GM23338 (cell line): ENCODE measurements around the gene GABPB1. TPM values are rescaled to one million over a fixed set of nuclear protein-coding genes. Genes with fewer than 3 reads are reported as not detected.

Source experiments
- ATAC-seq: fragments of 200-7000 bp; cut with Tn5 transposase; 3 replicates; pipeline ENCODE4 v1.9.1; 2020
- DNase-seq: peaks from one replicate; pipeline ENCODE4 v3.0.0-alpha.2; 2015; ENCODE audit warnings: low spot score
- H2AFZ ChIP-seq: fragments of 200-600 bp; sonication (generic); 2 replicates; pipeline ENCODE4 v1.8.0; 2016; ENCODE audit warnings: antibody characterized with exemption, mild to moderate bottlenecking, moderate library complexity
- H3F3A ChIP-seq: fragments of 200-600 bp; sonication (generic); replicated peaks from 2 replicates; pipeline ENCODE4 v1.8.0; 2017; ENCODE audit warnings: antibody characterized with exemption, mixed run types, low read depth
- H3K27ac ChIP-seq: fragments of 200-600 bp; sonication (generic); 2 replicates; pipeline ENCODE4 v1.6.1; 2016; ENCODE audit warnings: low read depth
- H3K27me3 ChIP-seq: fragments of 200-600 bp; sonication (generic); 2 replicates; pipeline ENCODE4 v1.8.0; 2016; ENCODE audit warnings: mild to moderate bottlenecking, mixed run types, moderate library complexity; ENCODE audit not compliant: insufficient read depth
- H3K36me3 ChIP-seq: fragments of 200-600 bp; sonication (generic); 2 replicates; pipeline ENCODE4 v1.8.0; 2016; ENCODE audit warnings: mild to moderate bottlenecking; ENCODE audit not compliant: insufficient read depth
- H3K4me1 ChIP-seq: fragments of 200-600 bp; sonication (generic); 2 replicates; pipeline ENCODE4 v1.8.0; 2016; ENCODE audit warnings: mild to moderate bottlenecking, moderate library complexity; ENCODE audit not compliant: insufficient read depth
- H3K4me2 ChIP-seq: fragments of 200-600 bp; sonication (generic); 2 replicates; pipeline ENCODE4 v1.7.1; 2017; ENCODE audit warnings: mixed run types
- H3K4me3 ChIP-seq: fragments of 200-600 bp; sonication (generic); 2 replicates; pipeline ENCODE4 v1.6.1; 2016; ENCODE audit warnings: mixed run types
- H3K79me2 ChIP-seq: fragments of 200-600 bp; sonication (generic); replicated peaks from 2 replicates; pipeline ENCODE4 v1.8.0; 2017; ENCODE audit warnings: mild to moderate bottlenecking; ENCODE audit not compliant: insufficient read depth
- H3K9me2 ChIP-seq: fragments of 200-600 bp; sonication (generic); 2 replicates; pipeline ENCODE4 v1.8.0; 2017; ENCODE audit not compliant: insufficient read depth
- H4K20me1 ChIP-seq: fragments of 200-600 bp; sonication (generic); replicated peaks from 2 replicates; pipeline ENCODE4 v1.8.0; 2017; ENCODE audit warnings: mild to moderate bottlenecking; ENCODE audit not compliant: insufficient read depth
- H3K27ac Mint-ChIP-seq: 2 replicates; pipeline ENCODE4 v1.8.0; 2020; ENCODE audit warnings: inconsistent platforms, mild to moderate bottlenecking, moderate library complexity, mixed read lengths
- H3K27me3 Mint-ChIP-seq: 3 replicates; pipeline ENCODE4 v1.8.0; 2022; ENCODE audit warnings: low read depth, mild to moderate bottlenecking, moderate library complexity, mixed read lengths, inconsistent platforms; ENCODE audit not compliant: insufficient read depth, poor library complexity
- H3K36me3 Mint-ChIP-seq: 3 replicates; pipeline ENCODE4 v1.8.0; 2021; ENCODE audit warnings: low read depth, mild to moderate bottlenecking, inconsistent platforms, moderate library complexity, mixed read lengths
- H3K4me1 Mint-ChIP-seq: 3 replicates; pipeline ENCODE4 v1.8.0; 2020; ENCODE audit warnings: mild to moderate bottlenecking, inconsistent platforms, mixed read lengths
- H3K4me3 Mint-ChIP-seq: 3 replicates; pipeline ENCODE4 v1.8.0; 2021; ENCODE audit warnings: moderate library complexity, mild to moderate bottlenecking, inconsistent platforms, mixed read lengths
- H3K9me3 Mint-ChIP-seq: 3 replicates; pipeline ENCODE4 v1.8.0; 2020; ENCODE audit warnings: moderate library complexity, mild to moderate bottlenecking, inconsistent platforms, mixed read lengths
- CREB1 ChIP-seq: fragments of 250-450 bp; sonication (Bioruptor Pico); IDR thresholded peaks from 2 replicates; pipeline ENCODE4 v1.5.0; 2020; ENCODE audit warnings: low read depth, mild to moderate bottlenecking, moderate library complexity
- EZH2 ChIP-seq: fragments of 200-600 bp; sonication (generic); IDR thresholded peaks from one replicate; pipeline ENCODE4 v1.8.0; 2017; ENCODE audit warnings: antibody characterized with exemption, mild to moderate bottlenecking, low read depth; ENCODE audit not compliant: unreplicated experiment
- EZH2phosphoT487 ChIP-seq: fragments of 200-600 bp; sonication (generic); IDR thresholded peaks from one replicate; pipeline ENCODE4 v1.8.1; 2018; ENCODE audit warnings: antibody characterized with exemption; ENCODE audit not compliant: unreplicated experiment
- JUNB ChIP-seq: IDR thresholded peaks from one replicate; pipeline ENCODE4 v1.6.1; 2016; ENCODE audit warnings: antibody characterized with exemption; ENCODE audit not compliant: unreplicated experiment
- NANOG ChIP-seq: IDR thresholded peaks from 2 replicates; pipeline ENCODE4 v1.6.1; 2016; ENCODE audit warnings: antibody characterized with exemption, borderline replicate concordance
- POLR2AphosphoS5 ChIP-seq: IDR thresholded peaks from 2 replicates; pipeline ENCODE4 v1.6.1; 2016; ENCODE audit warnings: antibody characterized with exemption, low read depth
- STAT1 ChIP-seq: IDR thresholded peaks from one replicate; pipeline ENCODE4 v1.6.1; 2016; ENCODE audit warnings: antibody characterized with exemption; ENCODE audit not compliant: unreplicated experiment
- ZNF114 ChIP-seq: fragments of 250-450 bp; sonication (Bioruptor Pico); IDR thresholded peaks from 2 replicates; pipeline ENCODE4 v1.5.0; 2020; ENCODE audit warnings: mild to moderate bottlenecking, moderate library complexity
- ZNF331 ChIP-seq: fragments of 250-450 bp; sonication (Bioruptor Pico); IDR thresholded peaks from 2 replicates; pipeline ENCODE4 v1.5.0; 2020; ENCODE audit warnings: low read depth, mild to moderate bottlenecking, moderate library complexity
- polyA plus RNA-seq: library from polyadenylated mRNA; unstranded; fragments of >200 nt; fragmentation: Nextera tagmentation; extraction: Ambion mirVana; gene quantifications from 2 replicates; pipeline ENCODE4 v1.2.1, GENCODE V29; 2016
- total RNA-seq: library from RNA; depleted of rRNA; stranded (reverse); fragments of >200 nt; shearing (Covaris generic); gene quantifications from 2 replicates; pipeline ENCODE4 v1.2.3, GENCODE V29; 2014
- TF ChIP-seq, protein P1 (sequence below), 2 experiments: fragments of 200-600 bp in 1 of 2; sonication (generic) in 1 of 2; conservative IDR thresholded peaks; 2 replicates each; pipeline versions ENCODE4 v1.5.1 to v1.6.1; 2016 to 2017; ENCODE audit warnings: antibody characterized with exemption in 2 of 2, low read depth in 2 of 2, mild to moderate bottlenecking in 2 of 2, moderate library complexity in 1 of 2
- TF ChIP-seq, protein P2 (sequence below): IDR thresholded peaks from 2 replicates; pipeline ENCODE4 v1.6.1; 2016; ENCODE audit warnings: antibody characterized with exemption
- TF ChIP-seq, protein P3 (sequence below): fragments of 250-450 bp; sonication (Bioruptor Pico); IDR thresholded peaks from 2 replicates; pipeline ENCODE4 v1.5.0; 2020; ENCODE audit warnings: mild to moderate bottlenecking, moderate library complexity

The GABPB1 gene
- total and polyA plus RNA-seq, 2 experiments from 2014 or later, result 34.4 to 53.9 TPM

DNA sequence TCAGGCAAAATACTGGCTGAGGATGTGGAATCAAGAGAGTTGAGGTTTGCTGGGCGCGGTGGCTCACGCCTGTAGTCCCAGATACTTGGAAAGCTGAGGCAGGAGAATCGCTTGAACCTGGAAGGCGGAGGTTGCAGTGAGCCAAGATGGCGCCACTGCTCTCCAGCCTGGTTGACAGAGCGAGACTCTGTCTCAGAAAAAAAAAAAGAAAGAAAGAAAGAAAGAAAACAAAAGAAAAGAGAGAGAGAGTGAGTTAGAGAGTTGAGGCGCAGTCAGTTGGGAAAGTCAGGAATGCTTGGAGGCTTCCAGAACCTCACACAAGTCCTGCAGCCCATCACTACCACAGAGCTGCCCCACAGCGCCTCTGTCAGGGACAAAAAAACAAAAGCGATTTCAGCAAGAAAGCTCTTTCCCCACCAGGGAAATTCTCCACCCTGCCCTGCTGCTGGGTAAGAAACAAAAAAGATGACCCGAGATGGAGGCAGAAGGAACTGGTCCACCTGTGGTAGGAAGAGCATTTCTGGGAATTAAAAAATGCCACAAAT lies 103.3 kb downstream of the GABPB1 start:
- Histone ChIP-seq H3K27me3 (no peaks in the 10 kb centered on the region), H3K27ac (no peak overlapping the region), H3K9me2 (peaks cover 9% of the 10 kb centered on the region; the same call in 1 of the 2 replicates), H3K79me2 (no peaks in the 10 kb centered on the region), H3K4me3 (no peak overlapping the region), H3K36me3 (no peaks in the 10 kb centered on the region), H4K20me1 (no peaks in the 10 kb centered on the region), H3K4me1 (no peaks in the 10 kb centered on the region), H3F3A (no peaks in the 10 kb centered on the region), H2AFZ (peak overlapping the region; percentile 94), H3K4me2 (no peak overlapping the region)
- TF ChIP-seq JUNB (no peak), ZNF114 (CRISPR knock-in tag) (no peak), EZH2 (no peak), CREB1 (CRISPR knock-in tag) (no peak), NANOG (no peak)
- TF ChIP-seq, protein P1, sequence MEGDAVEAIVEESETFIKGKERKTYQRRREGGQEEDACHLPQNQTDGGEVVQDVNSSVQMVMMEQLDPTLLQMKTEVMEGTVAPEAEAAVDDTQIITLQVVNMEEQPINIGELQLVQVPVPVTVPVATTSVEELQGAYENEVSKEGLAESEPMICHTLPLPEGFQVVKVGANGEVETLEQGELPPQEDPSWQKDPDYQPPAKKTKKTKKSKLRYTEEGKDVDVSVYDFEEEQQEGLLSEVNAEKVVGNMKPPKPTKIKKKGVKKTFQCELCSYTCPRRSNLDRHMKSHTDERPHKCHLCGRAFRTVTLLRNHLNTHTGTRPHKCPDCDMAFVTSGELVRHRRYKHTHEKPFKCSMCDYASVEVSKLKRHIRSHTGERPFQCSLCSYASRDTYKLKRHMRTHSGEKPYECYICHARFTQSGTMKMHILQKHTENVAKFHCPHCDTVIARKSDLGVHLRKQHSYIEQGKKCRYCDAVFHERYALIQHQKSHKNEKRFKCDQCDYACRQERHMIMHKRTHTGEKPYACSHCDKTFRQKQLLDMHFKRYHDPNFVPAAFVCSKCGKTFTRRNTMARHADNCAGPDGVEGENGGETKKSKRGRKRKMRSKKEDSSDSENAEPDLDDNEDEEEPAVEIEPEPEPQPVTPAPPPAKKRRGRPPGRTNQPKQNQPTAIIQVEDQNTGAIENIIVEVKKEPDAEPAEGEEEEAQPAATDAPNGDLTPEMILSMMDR (conservative IDR thresholded peaks at IDR 0.05; ENCODE audit: low read depth in 2 of 2), result peak; percentile 10 to 38; a peak in 3 of 4 replicates
- peak; percentile 25 for DNase-seq
- Mint-ChIP-seq H3K9me3 (no peaks in the 10 kb centered on the region), H3K27me3 (peaks cover 3% of the 10 kb centered on the region), H3K27ac (no peak overlapping the region), H3K4me3 (no peak overlapping the region), H3K36me3 (no peaks in the 10 kb centered on the region), H3K4me1 (no peaks in the 10 kb centered on the region)
- ATAC-seq, result no peak; the same call in 2 of the 3 replicates

DNA sequence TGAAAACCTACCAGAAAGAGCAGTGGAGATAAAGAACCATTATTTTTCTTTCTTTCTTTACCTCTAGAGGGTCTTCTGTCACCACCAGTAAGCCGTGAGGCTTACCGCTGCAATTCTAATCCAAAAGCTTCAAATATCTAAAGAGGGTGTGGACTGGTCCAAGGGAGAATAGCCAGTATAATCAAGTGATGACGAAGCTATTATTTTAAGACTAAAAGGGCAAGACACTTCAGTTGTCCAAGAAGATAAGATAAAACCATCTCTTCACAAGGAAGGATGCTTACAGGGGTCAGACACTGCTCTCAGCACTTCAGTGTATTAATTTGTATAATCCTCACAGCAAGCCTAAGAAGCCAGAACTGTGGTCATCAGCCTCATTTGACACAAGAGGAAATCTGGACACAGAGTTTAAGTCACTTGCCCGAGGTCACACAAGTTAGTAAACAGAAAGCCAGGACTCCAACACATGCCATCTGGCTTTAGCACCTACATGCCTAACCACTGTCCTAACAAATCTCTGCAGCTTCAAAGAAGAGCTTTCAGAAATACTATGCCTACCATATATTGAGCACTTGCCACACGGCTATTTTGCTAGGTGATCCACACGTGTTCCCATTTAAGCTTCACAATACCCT lies 104.1 kb downstream of the GABPB1 start:
- H4K20me1 ChIP-seq, result no peaks in the 10 kb centered on the region
- H3K27me3 ChIP-seq, result no peaks in the 10 kb centered on the region
- no peaks in the 10 kb centered on the region for H3K36me3 ChIP-seq
- H3K79me2 ChIP-seq, result no peaks in the 10 kb centered on the region
- H3K4me2 ChIP-seq, result no peak overlapping the region
- no peak overlapping the region for H3K27ac ChIP-seq
- H2AFZ ChIP-seq, result peak overlapping the region; percentile 94; the same call in 1 of the 2 replicates
- Mint-ChIP-seq H3K4me3 (no peak overlapping the region), H3K9me3 (no peaks in the 10 kb centered on the region), H3K27ac (no peak overlapping the region), H3K36me3 (no peaks in the 10 kb centered on the region), H3K27me3 (peaks cover 3% of the 10 kb centered on the region), H3K4me1 (no peaks in the 10 kb centered on the region)
- DNase-seq (no peak), ATAC-seq (no peak)
- H3F3A ChIP-seq, result no peaks in the 10 kb centered on the region
- H3K9me2 ChIP-seq, result peaks cover 6% of the 10 kb centered on the region; the same call in 1 of the 2 replicates
- H3K4me3 ChIP-seq, result no peak overlapping the region
- H3K4me1 ChIP-seq, result no peaks in the 10 kb centered on the region
- TF ChIP-seq EZH2phosphoT487 (no peak), POLR2AphosphoS5 (no peak), STAT1 (no peak), NANOG (no peak), ZNF114 (CRISPR knock-in tag) (no peak), ZNF331 (CRISPR knock-in tag) (no peak), CREB1 (CRISPR knock-in tag) (no peak)
- TF ChIP-seq, protein P2, sequence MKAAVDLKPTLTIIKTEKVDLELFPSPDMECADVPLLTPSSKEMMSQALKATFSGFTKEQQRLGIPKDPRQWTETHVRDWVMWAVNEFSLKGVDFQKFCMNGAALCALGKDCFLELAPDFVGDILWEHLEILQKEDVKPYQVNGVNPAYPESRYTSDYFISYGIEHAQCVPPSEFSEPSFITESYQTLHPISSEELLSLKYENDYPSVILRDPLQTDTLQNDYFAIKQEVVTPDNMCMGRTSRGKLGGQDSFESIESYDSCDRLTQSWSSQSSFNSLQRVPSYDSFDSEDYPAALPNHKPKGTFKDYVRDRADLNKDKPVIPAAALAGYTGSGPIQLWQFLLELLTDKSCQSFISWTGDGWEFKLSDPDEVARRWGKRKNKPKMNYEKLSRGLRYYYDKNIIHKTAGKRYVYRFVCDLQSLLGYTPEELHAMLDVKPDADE, result no peak
- TF ChIP-seq, protein P3, sequence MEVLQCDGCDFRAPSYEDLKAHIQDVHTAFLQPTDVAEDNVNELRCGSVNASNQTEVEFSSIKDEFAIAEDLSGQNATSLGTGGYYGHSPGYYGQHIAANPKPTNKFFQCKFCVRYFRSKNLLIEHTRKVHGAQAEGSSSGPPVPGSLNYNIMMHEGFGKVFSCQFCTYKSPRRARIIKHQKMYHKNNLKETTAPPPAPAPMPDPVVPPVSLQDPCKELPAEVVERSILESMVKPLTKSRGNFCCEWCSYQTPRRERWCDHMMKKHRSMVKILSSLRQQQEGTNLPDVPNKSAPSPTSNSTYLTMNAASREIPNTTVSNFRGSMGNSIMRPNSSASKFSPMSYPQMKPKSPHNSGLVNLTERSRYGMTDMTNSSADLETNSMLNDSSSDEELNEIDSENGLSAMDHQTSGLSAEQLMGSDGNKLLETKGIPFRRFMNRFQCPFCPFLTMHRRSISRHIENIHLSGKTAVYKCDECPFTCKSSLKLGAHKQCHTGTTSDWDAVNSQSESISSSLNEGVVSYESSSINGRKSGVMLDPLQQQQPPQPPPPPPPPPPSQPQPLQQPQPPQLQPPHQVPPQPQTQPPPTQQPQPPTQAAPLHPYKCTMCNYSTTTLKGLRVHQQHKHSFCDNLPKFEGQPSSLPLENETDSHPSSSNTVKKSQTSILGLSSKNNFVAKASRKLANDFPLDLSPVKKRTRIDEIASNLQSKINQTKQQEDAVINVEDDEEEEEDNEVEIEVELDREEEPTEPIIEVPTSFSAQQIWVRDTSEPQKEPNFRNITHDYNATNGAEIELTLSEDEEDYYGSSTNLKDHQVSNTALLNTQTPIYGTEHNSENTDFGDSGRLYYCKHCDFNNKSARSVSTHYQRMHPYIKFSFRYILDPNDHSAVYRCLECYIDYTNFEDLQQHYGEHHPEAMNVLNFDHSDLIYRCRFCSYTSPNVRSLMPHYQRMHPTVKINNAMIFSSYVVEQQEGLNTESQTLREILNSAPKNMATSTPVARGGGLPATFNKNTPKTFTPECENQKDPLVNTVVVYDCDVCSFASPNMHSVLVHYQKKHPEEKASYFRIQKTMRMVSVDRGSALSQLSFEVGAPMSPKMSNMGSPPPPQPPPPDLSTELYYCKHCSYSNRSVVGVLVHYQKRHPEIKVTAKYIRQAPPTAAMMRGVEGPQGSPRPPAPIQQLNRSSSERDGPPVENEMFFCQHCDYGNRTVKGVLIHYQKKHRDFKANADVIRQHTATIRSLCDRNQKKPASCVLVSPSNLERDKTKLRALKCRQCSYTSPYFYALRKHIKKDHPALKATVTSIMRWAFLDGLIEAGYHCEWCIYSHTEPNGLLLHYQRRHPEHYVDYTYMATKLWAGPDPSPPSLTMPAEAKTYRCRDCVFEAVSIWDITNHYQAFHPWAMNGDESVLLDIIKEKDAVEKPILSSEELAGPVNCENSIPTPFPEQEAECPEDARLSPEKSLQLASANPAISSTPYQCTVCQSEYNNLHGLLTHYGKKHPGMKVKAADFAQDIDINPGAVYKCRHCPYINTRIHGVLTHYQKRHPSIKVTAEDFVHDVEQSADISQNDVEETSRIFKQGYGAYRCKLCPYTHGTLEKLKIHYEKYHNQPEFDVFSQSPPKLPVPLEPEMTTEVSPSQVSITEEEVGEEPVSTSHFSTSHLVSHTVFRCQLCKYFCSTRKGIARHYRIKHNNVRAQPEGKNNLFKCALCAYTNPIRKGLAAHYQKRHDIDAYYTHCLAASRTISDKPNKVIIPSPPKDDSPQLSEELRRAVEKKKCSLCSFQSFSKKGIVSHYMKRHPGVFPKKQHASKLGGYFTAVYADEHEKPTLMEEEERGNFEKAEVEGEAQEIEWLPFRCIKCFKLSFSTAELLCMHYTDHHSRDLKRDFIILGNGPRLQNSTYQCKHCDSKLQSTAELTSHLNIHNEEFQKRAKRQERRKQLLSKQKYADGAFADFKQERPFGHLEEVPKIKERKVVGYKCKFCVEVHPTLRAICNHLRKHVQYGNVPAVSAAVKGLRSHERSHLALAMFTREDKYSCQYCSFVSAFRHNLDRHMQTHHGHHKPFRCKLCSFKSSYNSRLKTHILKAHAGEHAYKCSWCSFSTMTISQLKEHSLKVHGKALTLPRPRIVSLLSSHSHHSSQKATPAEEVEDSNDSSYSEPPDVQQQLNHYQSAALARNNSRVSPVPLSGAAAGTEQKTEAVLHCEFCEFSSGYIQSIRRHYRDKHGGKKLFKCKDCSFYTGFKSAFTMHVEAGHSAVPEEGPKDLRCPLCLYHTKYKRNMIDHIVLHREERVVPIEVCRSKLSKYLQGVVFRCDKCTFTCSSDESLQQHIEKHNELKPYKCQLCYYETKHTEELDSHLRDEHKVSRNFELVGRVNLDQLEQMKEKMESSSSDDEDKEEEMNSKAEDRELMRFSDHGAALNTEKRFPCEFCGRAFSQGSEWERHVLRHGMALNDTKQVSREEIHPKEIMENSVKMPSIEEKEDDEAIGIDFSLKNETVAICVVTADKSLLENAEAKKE, result no peak
